ENCODE results near the gene GCA. TPM values are rescaled to one million over a fixed set of nuclear protein-coding genes. Genes with fewer than 3 reads are reported as not detected.

GCA gene
- total and polyA plus RNA-seq, 4 donors = 9.7 to 45.2 (median 18.1) TPM

DNA sequence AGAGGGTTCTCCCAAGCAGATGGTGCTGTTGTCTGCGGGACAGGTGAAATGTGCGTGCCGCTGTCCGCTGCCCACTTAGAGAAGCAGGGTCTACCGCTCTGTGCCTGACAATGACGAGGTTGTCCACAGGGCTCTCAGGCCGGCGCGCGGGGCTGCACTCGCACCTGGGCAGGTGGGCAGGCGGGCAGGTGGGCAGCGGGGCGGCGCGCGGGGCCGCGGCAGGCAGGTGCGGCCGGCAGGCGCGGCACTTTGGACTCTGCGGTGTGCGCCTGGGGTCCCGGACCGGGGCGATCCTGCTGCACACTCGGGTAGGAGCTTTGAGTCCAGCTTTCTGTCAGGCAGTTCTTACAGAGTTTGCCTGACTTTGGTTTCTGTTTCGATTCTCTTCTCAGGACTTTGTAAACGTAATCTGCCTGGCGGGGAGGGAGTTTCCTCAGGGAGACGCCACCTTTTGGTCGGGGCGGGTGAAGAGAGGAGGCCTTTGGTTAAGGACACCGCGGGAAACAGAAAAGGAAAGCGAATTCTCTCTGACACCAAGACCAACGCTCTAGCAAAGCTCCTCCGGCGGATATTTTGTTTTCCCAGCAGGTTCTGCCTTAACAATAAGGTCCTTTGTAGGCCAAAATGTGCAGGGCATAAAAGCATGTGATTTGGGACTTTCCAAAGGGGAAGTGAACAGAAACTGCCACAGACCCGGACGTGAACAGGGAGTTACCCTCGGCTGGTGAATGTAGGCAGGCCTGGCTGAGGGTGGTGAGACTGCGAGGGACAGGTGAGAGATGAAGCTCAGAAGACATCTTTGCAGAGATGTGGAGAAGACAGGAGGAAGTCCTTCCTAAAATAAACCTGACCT lies 25.4 kb upstream of the GCA start, which contains the start of gene IFIH1:
IFIH1 (minus strand) TSS at position 357 of the 853 bp plus-strand sequence. CDS start 377 bp downstream, outside the sequence.
- H3K4me1 ChIP-seq (ENCODE audit: control insufficient read depth in 4 of 4, insufficient read depth in 4 of 4, low read length in 3 of 4) = peaks cover 0 to 24% (median 13%) of the 10 kb centered on the region in 4 donors
- under 1% methylated on average over 45 of the region's 45 CpGs for WGBS
- H3K27me3 ChIP-seq (ENCODE audit: control insufficient read depth in 4 of 4, insufficient read depth in 4 of 4, low read length in 3 of 4) = no peaks in the 10 kb centered on the region
- H3K4me3 ChIP-seq (ENCODE audit: low read depth in 1 of 3, low read length in 3 of 3) = peak within 1 kb of the TSS; percentile 89 to 94 (median 91)
- peak within 1 kb of the TSS; percentile 94 to 98 for H3K27ac ChIP-seq (ENCODE audit: low read depth in 1 of 2, low read length in 2 of 2)
- no peaks in the 10 kb centered on the region for H3K36me3 ChIP-seq (ENCODE audit: control insufficient read depth in 4 of 4, insufficient read depth in 3 of 4, low read depth in 1 of 4, low read length in 3 of 4)
- H3K9me3 ChIP-seq (ENCODE audit: control insufficient read depth in 4 of 4, low read length in 3 of 4) = no peaks in the 10 kb centered on the region
- peak within 1 kb of the TSS; percentile 89 to 98 for H3K9ac ChIP-seq (ENCODE audit: low read depth in 1 of 2, low read length in 2 of 2)
- TF ChIP-seq RAD21 (IDR thresholded peaks at IDR 0.05) (peak in 1 of 2 donors; percentile 46), GABPA (IDR thresholded peaks at IDR 0.05 in 1 of 2, conservative IDR thresholded peaks at IDR 0.05 in 1 of 2) (peak in 1 of 2 donors; percentile 15), JUND (IDR thresholded peaks at IDR 0.05) (peak in 1 of 2 donors; percentile 45), MAX (IDR thresholded peaks at IDR 0.05) (peak; percentile 46), ZBTB33 (IDR thresholded peaks at IDR 0.05) (peak; percentile 26), TAF1 (conservative IDR thresholded peaks at IDR 0.05) (peak; percentile 77), SP1 (IDR thresholded peaks at IDR 0.05) (peak; percentile 76), FOXA1 (IDR thresholded peaks at IDR 0.05) (no peak), HNF4A (conservative IDR thresholded peaks at IDR 0.05) (peak; percentile 55 to 59), RXRA (IDR thresholded peaks at IDR 0.05) (peak; percentile 59 to 71), HNF4G (IDR thresholded peaks at IDR 0.05) (no peak), CTCF (IDR thresholded peaks at IDR 0.05; ENCODE audit: low read depth, low read length, missing input control) (no peak), ATF3 (IDR thresholded peaks at IDR 0.05) (peak; percentile 21), FOXA2 (IDR thresholded peaks at IDR 0.05) (no peak), NR2F2 (IDR thresholded peaks at IDR 0.05) (peak; percentile 58), YY1 (IDR thresholded peaks at IDR 0.05) (peak; percentile 86)
- peak; percentile 77 for DNase-seq (ENCODE audit: low spot score)

- Histone ChIP-seq H3K9ac (ENCODE audit: low read depth in 1 of 2, low read length in 2 of 2) (no peak overlapping the region), H3K27me3 (ENCODE audit: control insufficient read depth in 4 of 4, insufficient read depth in 4 of 4, low read length in 3 of 4) (no peaks in the 10 kb centered on the region), H3K4me3 (ENCODE audit: low read depth in 1 of 3, low read length in 3 of 3) (no peak overlapping the region), H3K36me3 (ENCODE audit: control insufficient read depth in 4 of 4, insufficient read depth in 3 of 4, low read depth in 1 of 4, low read length in 3 of 4) (no peaks in the 10 kb centered on the region), H3K9me3 (ENCODE audit: control insufficient read depth in 4 of 4, low read length in 3 of 4) (no peaks in the 10 kb centered on the region), H3K4me1 (ENCODE audit: control insufficient read depth in 4 of 4, insufficient read depth in 4 of 4, low read length in 3 of 4) (peaks cover 0 to 24% (median 13%) of the 10 kb centered on the region in 4 donors), H3K27ac (ENCODE audit: low read depth in 1 of 2, low read length in 2 of 2) (no peak overlapping the region)
- 52% methylated on average over 1 of the region's 1 CpG for WGBS
- TF ChIP-seq HNF4A (conservative IDR thresholded peaks at IDR 0.05) (no peak), RXRA (IDR thresholded peaks at IDR 0.05) (no peak), SP1 (IDR thresholded peaks at IDR 0.05) (no peak), HNF4G (IDR thresholded peaks at IDR 0.05) (no peak), FOXA1 (IDR thresholded peaks at IDR 0.05) (no peak), JUND (IDR thresholded peaks at IDR 0.05) (no peak), TAF1 (conservative IDR thresholded peaks at IDR 0.05) (no peak), ATF3 (IDR thresholded peaks at IDR 0.05) (no peak)
- DNase-seq (ENCODE audit: low spot score) = no peak
These were observed 22.9 kb upstream of the GCA start for GRCh38 chr2:162320864-162321517.

All from liver (tissue), 9 donors.